Right lung (tissue), 5 donors: ENCODE data around the gene YAE1. TPM values are rescaled to one million over a fixed set of nuclear protein-coding genes. Genes with fewer than 3 reads are reported as not detected.
A peak's percentile ranks its signal among the peaks of the same experiment; 100 is the strongest.

ENCODE experiments used
- DNase-seq, 2 donors: peaks; one replicate each; pipeline ENCODE4 v3.0.0-alpha.2; 2013
- polyA plus RNA-seq, 5 donors: library from polyadenylated mRNA; unstranded; fragments of 120-200 nt; gene quantifications; one replicate each; pipeline versions ENCODE4 v1.2.1 to v1.2.3, GENCODE V29; 2013; ENCODE audit warnings: inconsistent platforms in 1 of 5, low replicate concordance in 1 of 5; ENCODE audit not compliant: insufficient read length in 5 of 5, insufficient read depth in 1 of 5

Gene YAE1
- polyA plus RNA-seq, 5 donors, result 41.0 to 58.8 (median 58.2) TPM

DNA sequence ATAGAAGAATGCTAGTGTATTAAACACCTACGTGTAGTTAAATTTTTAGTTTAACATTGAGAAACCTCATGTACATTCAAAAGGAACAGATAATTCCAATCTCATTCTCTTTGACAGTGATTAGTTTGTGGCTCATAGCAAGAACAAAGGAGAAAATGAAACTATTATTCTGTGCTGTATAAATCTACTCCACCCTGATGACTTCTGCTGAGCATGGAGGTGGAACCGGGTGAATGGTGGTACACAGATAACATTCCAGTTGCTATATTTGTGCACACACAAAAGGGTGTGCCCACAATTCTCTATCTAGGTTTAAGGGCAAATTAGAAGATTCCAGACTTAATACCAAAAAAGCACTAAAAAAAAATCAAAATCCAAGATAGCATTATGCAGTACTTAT is 40.1 kb downstream of the YAE1 start:
- no peak for DNase-seq

DNA sequence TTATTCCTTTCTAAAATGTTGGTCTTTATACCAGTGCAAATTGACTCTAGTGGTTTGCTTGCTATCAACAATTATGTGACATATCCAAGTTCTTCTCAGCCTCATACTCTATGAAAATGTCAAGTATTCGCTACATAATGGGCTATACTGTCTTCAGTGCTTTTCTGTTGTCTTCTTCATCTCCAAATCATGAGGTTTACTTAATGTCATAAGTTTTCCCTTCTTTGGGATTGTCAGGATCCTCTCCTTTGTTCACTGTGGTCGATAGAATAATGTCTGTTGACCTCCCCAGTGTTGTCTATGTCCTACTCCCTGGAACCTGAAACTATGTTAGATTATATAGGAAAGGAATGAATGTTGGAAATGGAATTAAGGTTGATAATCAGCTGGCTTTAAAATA is 40.7 kb downstream of the YAE1 start:
- DNase-seq, result no peak

DNA sequence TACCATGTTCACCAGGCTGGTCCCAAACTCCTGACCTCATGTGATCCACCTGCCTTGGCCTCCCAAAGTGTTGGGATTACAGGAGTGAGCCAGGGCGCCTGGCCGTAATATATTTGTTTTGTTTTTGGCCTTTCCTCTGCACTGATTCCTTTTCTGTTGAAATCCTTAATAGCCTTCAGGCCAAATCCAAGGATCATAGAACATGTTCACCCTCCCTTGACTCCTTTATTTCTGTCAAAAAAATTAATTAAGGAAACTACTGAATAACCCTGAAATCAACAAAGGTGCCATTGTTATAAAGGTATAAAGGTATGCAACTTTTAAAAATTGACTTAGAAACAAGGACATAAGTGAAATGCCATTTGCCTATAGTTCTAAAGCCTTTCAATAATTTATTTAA is 41.7 kb downstream of the YAE1 start:
- DNase-seq, result no peak

DNA sequence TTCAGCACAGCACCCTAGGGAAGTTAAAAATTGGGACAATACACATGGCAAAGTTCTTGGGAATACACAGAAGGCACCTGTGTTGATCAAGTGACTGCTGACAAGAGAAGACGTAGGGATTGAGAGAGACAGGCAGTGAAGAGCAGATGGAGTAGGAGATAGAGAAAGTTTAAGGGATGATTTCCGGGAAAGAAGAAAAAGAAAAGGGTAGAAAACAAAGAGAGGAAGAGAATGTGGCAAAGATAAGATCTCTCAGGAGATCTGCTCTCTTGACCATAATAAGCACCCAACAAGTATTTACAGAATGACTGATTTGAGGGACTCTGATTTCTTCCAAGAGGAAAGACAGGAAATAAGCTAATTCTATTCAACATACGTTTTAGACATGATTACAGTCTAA is 42.1 kb downstream of the YAE1 start:
- no peak for DNase-seq

DNA sequence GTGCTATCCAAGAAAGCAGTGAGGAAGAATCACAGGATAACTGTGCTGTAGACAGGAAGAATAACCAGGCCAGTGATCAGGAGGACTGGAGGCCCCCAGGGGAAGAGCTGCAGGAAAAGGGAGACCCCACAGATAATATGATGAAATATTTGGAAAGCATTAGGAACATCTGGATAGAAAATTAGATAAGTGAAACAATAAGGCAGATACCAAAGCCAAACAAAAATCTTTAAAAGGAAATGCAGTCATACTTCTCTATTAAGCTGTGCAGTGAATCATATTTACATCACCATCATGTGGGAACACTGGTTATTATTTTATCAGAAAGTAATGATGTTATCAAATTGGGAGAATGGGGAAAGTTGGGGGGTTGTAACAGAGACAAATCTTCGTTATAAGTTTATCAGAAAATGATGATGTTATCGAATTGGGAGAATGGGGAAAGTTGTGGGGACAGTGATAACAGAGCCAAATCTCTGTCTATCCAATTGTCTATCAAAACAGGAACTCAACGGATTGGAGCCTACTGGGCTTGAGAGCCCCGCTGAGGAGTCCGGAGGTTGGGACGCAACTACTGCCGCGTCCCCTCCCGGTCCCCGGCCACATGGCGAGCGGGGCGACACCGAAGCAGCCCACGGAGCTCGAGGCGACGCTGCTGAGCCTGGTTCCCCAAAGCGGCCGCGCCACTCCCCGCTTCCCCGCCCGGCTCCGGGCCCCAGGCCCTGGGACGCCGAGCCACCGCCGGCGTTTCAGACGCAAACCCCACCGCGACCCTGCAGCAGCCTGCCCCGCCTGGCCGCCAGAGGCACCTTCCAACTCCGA is 43.1 kb downstream of the YAE1 start:
- DNase-seq, result peak in 1 of 2 donors; percentile 29

DNA sequence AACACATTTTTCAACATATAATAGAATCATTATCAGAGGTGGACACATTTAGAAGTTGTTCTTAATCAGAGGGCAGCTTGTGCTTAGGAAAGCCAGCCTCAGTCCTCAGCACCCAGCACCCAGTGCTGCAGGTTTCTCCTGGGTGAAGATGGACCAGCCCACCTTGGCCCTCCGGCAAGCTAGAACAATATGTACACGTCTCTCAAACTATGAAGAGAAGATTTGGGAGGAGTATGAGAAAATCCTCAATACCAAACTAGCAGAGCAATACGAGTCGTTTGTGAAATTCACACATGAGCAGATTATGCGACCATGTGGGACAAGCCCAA is 43.7 kb downstream of the YAE1 start:
- DNase-seq, result no peak

DNA sequence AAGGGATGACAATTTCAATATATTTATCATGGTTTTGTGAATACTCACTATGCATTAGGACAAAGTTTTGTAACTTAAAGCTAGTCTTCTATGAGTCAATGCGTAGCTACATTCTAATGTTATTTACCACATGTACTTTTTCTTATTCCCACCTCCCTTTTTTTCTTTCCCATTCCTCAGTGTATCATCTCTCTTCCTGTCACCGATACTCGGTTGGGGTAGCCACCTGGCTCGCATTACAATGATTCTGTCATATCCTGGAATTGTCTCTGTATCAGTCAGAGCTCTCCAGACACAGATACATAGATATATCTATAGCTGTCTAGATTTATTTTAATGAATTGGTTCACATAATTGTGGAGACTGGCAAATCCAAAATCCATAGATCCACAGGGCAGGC is 47.4 kb downstream of the YAE1 start:
- DNase-seq, result no peak

DNA sequence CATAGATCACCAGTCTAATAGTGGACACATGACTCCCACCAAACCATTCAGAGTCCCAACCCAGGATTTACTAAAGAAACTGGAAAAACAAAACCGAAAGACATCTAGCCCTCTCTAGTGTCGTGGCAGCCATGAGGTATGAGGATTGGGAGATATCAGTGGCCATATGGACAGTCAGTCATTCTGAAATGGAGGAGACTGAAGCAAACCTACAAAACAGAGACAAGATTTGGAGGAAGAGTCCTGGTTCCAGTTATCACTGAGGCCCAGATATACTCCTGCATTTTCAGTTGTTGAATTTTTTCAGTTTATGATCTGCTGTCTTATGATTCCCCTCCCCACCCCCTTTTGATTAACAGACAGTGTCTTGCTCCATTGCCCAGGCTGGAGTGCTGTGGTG is 48.1 kb downstream of the YAE1 start:
- DNase-seq, result no peak

DNA sequence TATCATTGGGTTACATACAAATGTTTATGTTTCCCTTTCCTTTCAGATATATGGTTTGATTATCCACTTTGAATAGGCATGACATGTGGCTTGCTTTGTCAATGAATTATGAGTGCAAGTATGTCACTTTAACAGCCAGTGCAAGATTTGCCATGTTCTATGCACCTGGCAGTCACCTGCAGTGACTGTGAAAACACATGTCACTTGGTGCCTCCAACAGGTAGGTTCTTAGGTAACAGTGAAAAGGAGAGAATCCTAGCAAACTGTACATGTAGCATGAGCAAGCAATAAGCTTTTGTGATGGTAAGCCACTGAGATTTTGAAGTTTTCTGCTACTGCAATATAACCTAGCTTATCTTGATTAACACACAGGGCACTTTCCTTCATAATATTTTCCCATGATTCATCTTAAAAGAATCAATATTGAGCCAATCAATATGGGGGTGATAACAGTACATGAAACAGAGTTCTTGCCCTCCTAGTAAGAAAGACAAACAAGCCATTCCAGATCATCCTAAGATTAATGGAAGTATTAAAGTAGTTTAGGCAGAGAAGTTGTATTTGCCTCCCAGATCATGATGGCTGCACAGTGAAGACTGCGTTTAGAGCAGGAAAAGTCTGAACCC is 49.3 kb downstream of the YAE1 start:
- no peak for DNase-seq

DNA sequence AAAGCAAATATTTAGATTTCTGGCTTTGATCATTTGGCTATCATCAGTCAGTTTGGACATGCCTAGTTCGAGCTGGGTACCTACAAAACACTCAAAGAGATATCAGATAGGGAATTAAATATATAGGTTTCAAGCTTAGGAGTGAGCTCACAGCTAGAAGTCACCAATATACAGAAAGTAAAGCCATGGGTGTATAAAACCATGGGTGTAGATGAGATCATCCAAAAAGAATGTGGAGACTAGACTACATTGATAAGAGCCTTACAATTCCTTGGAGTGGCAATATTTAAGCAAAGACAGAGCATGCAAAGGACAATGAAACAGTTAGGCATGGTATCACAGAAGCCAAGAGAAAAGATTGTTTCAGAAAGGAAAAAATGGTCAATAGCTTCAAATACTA is 49.9 kb downstream of the YAE1 start:
- no peak for DNase-seq

DNA sequence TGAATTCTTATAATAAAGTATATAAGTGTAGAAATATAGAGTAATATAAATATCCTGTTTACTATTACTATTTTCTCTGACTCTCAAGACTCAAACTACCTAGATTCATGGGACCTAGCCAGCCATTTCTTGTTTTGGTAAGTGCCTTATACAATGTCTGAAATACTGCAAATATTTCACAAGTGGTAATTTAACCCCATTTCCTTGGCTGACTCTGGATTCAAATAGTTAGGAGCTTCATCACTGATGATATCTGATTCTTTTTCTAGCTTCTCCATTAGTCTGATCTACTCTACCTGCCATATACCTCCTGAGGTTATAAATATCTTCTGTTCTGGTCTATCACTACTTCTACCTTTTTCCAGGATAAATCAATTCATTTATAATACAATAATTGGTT is 50.8 kb downstream of the YAE1 start:
- no peak for DNase-seq

DNA sequence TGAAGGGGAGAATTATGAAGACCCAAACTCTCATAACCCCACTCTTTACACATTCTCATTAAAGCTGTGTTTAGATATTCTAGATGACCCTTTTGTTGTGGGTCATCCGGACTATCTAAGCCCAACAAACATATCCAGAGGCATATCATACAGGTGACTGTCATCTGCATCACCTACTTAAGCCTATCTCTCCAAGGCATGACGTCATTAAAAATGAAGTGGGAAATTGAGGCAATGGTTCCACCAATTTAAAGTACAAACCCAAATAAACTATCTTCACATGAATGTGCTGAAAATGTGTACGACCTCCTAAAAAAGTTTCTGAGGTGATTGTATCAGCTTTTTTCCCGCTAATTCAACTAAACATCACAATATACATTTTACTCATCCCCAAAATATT is 52.7 kb downstream of the YAE1 start:
- no peak for DNase-seq

DNA sequence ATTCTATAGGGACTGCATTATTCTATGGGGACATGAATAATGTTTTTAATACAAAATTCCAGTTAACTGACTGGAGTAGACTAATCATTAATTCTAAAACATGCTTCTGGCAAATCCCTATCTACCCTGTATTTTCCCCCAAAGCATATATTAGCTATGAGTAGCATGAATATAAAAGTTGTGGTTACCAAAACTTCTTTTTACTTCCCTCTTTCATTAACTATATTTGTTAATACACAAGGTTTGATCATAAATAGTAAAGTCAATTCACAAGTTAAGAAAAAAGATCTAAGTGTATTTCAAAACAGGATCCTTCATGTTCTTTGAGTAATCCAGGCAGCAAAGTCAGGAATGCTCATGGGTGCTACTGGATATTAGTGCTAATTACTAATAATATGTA is 54.3 kb downstream of the YAE1 start:
- no peak for DNase-seq

DNA sequence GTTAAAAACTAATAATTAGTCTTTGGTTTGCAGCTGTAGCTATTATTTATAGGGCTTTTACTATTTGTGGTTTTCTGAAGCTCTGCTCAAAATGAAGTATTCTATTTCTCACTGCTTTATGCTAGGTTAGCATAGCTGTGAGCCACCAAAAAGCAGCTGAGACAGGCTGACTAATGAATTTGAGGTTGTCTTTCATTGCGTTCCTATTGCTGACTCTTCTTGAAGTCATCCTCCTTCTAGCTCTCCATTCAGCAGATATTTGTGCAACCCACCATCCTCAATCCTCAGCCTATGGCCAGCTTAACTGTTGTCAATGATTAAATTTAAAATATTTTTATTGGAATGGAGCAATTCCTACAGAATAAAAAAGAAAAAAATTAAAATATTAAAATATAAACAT is 55.1 kb downstream of the YAE1 start:
- DNase-seq, result no peak

DNA sequence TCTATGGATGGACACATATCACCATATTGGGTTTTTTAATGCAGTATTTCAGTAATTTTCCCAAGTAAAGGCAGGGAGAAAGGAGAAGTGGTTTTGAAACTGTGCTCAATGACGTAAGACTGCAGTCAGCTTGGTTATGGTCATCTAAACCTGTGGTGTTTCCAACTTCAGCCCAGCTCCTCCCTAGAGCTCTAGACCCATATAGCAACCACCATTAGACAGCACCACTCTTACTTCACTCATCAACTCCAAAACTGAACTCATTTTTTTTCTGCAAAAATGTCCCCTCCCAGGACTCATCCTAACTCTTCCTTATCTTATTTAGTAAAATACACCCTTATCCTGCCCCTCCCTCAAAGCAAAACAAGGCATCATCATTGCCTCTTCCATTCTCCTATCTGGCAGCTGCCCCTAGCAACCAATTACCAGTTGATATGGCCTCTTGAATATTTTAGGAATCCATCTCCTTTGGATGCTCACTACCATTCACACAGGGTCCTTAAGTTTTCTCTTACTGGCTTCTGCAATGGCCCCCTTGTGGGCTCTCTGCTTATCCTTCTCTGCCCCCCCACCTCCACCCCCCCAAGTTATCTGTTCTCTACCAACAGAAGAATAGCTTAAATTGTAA is 55.7 kb downstream of the YAE1 start:
- DNase-seq, result no peak

Other genes with a start within 250 kb of the YAE1 start
- gene RALA, start 57.2 kb downstream of the YAE1 start, polyA plus RNA-seq, result 100 to 1,000 TPM in 2 of 5 donors, 10 to 100 TPM in 3; 78.9 to 109 (median 88.7) TPM